GM12878 (cell line): ENCODE results near the gene C5AR2. TPM values are rescaled to one million over a fixed set of nuclear protein-coding genes. Genes with fewer than 3 reads are reported as not detected.

Source experiments
- ATAC-seq: fragments of 200-7000 bp; cut with Tn5 transposase; 3 replicates; pipeline ENCODE4 v1.9.1; 2020; ENCODE audit warnings: mild to moderate bottlenecking, moderate library complexity
- BruUV-seq: library from RNA; stranded (reverse); fragments of 400-500 nt; replicated peaks from 2 replicates; lab custom pipeline; 2021; lab: Mats Ljungman, UMichigan
- CTCF ChIA-PET: fragments of 300-600 bp; sonication (Branson Sonifier 250); formaldehyde crosslinking; extraction: SDS; loops from one replicate; lab custom pipeline; 2021; ENCODE audit warnings: inconsistent platforms; lab: Yijun Ruan, JAX
- POLR2A ChIA-PET: fragments of 350-600 bp; formaldehyde crosslinking; extraction: SDS; loops from one replicate; lab custom pipeline; 2021; ENCODE audit warnings: inconsistent platforms; lab: Charles Lee
- RAD21 ChIA-PET: fragments of 300-600 bp; sonication (Branson Sonifier 250); formaldehyde crosslinking; loops from one replicate; lab custom pipeline; 2023; ENCODE audit warnings: antibody characterized with exemption; ENCODE audit not compliant: unreplicated experiment; lab: Charles Lee
- SMC1A ChIA-PET: fragments of 300-600 bp; sonication (Branson Sonifier 250); formaldehyde crosslinking; loops from one replicate; lab custom pipeline; 2023; ENCODE audit not compliant: unreplicated experiment, uncharacterized antibody; lab: Charles Lee
- DNase-seq: peaks from one replicate; pipeline ENCODE4 v3.0.0-alpha.2; 2011; ENCODE audit warnings: low read depth, low spot score
- FAIRE-seq: peaks from 3 replicates; lab custom pipeline; 2011; peaks lifted over from hg19 to GRCh38; lab: Jason Lieb, UNC
- H2AFZ ChIP-seq: 2 replicates; pipeline ENCODE4 v1.6.0; 2011; ENCODE audit warnings: low read depth, low read length, control low read depth; ENCODE audit not compliant: control insufficient read depth
- H3K27ac ChIP-seq: 2 replicates; pipeline ENCODE4 v1.5.1; 2011; ENCODE audit warnings: control low read depth; ENCODE audit not compliant: control insufficient read depth, insufficient read depth
- H3K27me3 ChIP-seq, 2 experiments: replicated peaks in 1 of 2; 2 replicates each; pipeline versions ENCODE4 v1.6.0 to v1.6.1; 2011; ENCODE audit warnings: low read length in 1 of 2; ENCODE audit not compliant: control insufficient read depth in 2 of 2, insufficient read depth in 2 of 2
- H3K36me3 ChIP-seq, 2 experiments: 2 replicates each; pipeline ENCODE4 v1.5.1; 2011; ENCODE audit warnings: low read length in 1 of 2; ENCODE audit not compliant: control insufficient read depth in 2 of 2, insufficient read depth in 2 of 2
- H3K4me1 ChIP-seq: 2 replicates; pipeline ENCODE4 v1.6.1; 2011; ENCODE audit warnings: mild to moderate bottlenecking, low read length, moderate library complexity, mixed read lengths; ENCODE audit not compliant: control insufficient read depth, insufficient read depth
- H3K4me2 ChIP-seq: 2 replicates; pipeline ENCODE4 v1.6.0; 2011; ENCODE audit warnings: control low read depth; ENCODE audit not compliant: control insufficient read depth, insufficient read depth
- H3K4me3 ChIP-seq: fragments of 200-600 bp; sonication (generic); 2 replicates; pipeline ENCODE4 v1.5.1; 2016
- H3K79me2 ChIP-seq: 2 replicates; pipeline ENCODE4 v1.6.0; 2011; ENCODE audit warnings: low read length; ENCODE audit not compliant: control insufficient read depth, insufficient read depth
- H3K9ac ChIP-seq: 2 replicates; pipeline ENCODE4 v1.8.0; 2011; ENCODE audit warnings: low read length, control low read depth, mixed read lengths; ENCODE audit not compliant: control insufficient read depth, insufficient read depth
- H3K9me3 ChIP-seq: replicated peaks from 3 replicates; pipeline ENCODE4 v1.5.1; 2011; ENCODE audit warnings: mild to moderate bottlenecking, low read length; ENCODE audit not compliant: control insufficient read depth, insufficient read depth
- H4K20me1 ChIP-seq: 2 replicates; pipeline ENCODE4 v1.6.0; 2011; ENCODE audit not compliant: control insufficient read depth, insufficient read depth
- CHD1 ChIP-seq: IDR thresholded peaks from 2 replicates; pipeline ENCODE4 v1.6.1; 2012; ENCODE audit warnings: low read depth, low read length, improper control_type of control experiment
- FOXK2 ChIP-seq: fragments of 450-650 bp; IDR thresholded peaks from 2 replicates; pipeline ENCODE4 v1.6.1; 2017; ENCODE audit warnings: mild to moderate bottlenecking, moderate library complexity
- HDAC6 ChIP-seq: fragments of 200-600 bp; sonication (generic); IDR thresholded peaks from one replicate; pipeline ENCODE4 v1.8.0; 2017; ENCODE audit warnings: antibody characterized with exemption; ENCODE audit not compliant: unreplicated experiment
- MEF2B ChIP-seq: fragments of 450-650 bp; IDR thresholded peaks from 2 replicates; pipeline ENCODE4 v1.6.1; 2018; ENCODE audit warnings: mild to moderate bottlenecking, moderate library complexity; ENCODE audit not compliant: partially characterized antibody, poor library complexity, severe bottlenecking
- MTA3 ChIP-seq: IDR thresholded peaks from 2 replicates; pipeline ENCODE4 v1.6.1; 2012; ENCODE audit warnings: low read length, inconsistent platforms, borderline replicate concordance
- NBN ChIP-seq: fragments of 450-650 bp; IDR thresholded peaks from 2 replicates; pipeline ENCODE4 v1.6.1; 2016
- NR2C1 ChIP-seq: fragments of 450-650 bp; IDR thresholded peaks from 2 replicates; pipeline ENCODE4 v1.6.1; 2017; ENCODE audit warnings: antibody characterized with exemption, mild to moderate bottlenecking, moderate library complexity
- NR2C2 ChIP-seq: IDR thresholded peaks from 2 replicates; pipeline ENCODE4 v1.6.1; 2011; ENCODE audit warnings: borderline replicate concordance, low read depth; ENCODE audit not compliant: control insufficient read depth, insufficient read length
- PAX8 ChIP-seq: fragments of 450-650 bp; IDR thresholded peaks from 2 replicates; pipeline ENCODE4 v1.6.1; 2017; ENCODE audit warnings: mild to moderate bottlenecking, moderate library complexity
- STAT3 ChIP-seq: IDR thresholded peaks from 2 replicates; pipeline ENCODE4 v1.6.1; 2011; ENCODE audit warnings: low read depth, low read length, improper control_type of control experiment
- ZZZ3 ChIP-seq: IDR thresholded peaks from 2 replicates; pipeline ENCODE4 v1.6.1; 2011; ENCODE audit warnings: low read depth; ENCODE audit not compliant: control insufficient read depth, insufficient read length
- WGBS: methylation state at CpG from one replicate; pipeline ENCODE4 v1.1.6; 2016; ENCODE audit warnings: low lambda C conversion rate; ENCODE audit not compliant: insufficient replicate concordance, insufficient coverage; ENCODE audit errors: missing lambda C conversion rate; 5-methylcytosine and 5-hydroxymethylcytosine counted together
- in situ Hi-C: fragments of 300-500 bp; cut with MboI; formaldehyde crosslinking; loops from 9 replicates; pipeline ENCODE4 v1.14.3; 2018; ENCODE audit warnings: mixed read lengths
- intact Hi-C: fragments of 100-400 bp; cut with micrococcal nuclease; formaldehyde crosslinking; loops from one replicate; pipeline ENCODE4 v1.14.2; 2022; ENCODE audit not compliant: unreplicated experiment
- polyA plus RNA-seq, 11 experiments: library from polyadenylated mRNA; depleted of rRNA in 4 of 11; unstranded in 6 of 11; stranded (reverse) in 5 of 11; fragments of >200 nt; fragmentation: Nextera tagmentation in 4 of 11; fragmentation: Illumina TruSeq in 1 of 11; extraction: Ambion mirVana in 4 of 11; extraction: Trizol in 1 of 11; gene quantifications; 1 replicate in 1 of 11; 2 replicates in 10 of 11; pipeline versions ENCODE4 v1.2.1 to v1.2.3, GENCODE V29; 2011 to 2016; ENCODE audit warnings: inconsistent platforms in 2 of 11, missing spikeins in 2 of 11, low read depth in 1 of 11
- total RNA-seq, 4 experiments: library from RNA; depleted of rRNA in 3 of 4; stranded (reverse); fragments of >200 nt in 3 of 4; fragmentation: Illumina TruSeq in 1 of 4; extraction: Trizol in 1 of 4; gene quantifications; 2 replicates each; pipeline versions ENCODE4 v1.2.1 to v1.2.3, GENCODE V29; 2013 to 2021
- TF ChIP-seq, protein P1 (sequence below): fragments of 450-650 bp; IDR thresholded peaks from 2 replicates; pipeline ENCODE4 v1.6.1; 2017; ENCODE audit warnings: borderline replicate concordance
- TF ChIP-seq, protein P2 (sequence below): fragments of 450-650 bp; IDR thresholded peaks from 2 replicates; pipeline ENCODE4 v1.6.1; 2016; ENCODE audit warnings: mild to moderate bottlenecking

The C5AR2 gene
- total and polyA plus RNA-seq, 10 of the 15 experiments (the other 5 are each of a cell fraction or from before 2014, with no cell fraction given): 0.01 TPM; not detected in 9

DNA sequence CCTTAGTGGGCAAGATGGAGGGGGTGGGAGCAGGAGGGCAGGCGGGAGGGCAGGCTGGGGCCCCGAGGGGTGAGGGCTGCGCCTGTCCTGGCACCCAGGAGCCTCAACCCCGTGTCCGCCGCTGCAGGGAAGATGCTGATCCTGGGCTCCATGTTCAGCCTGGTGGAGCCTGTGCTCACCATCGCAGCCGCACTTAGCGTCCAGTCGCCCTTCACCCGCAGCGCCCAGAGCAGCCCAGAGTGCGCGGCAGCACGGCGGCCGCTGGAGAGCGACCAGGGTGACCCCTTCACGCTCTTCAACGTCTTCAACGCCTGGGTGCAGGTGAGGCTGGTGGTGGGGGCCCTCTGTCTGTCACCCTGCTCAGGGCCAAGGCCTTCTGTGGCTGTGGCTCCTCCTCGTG, 40.6 kb downstream of the C5AR2 start:
- RAD21 ChIA-PET: no interaction called here
- no TSS peak for BruUV-seq
- in situ Hi-C loops: no loop called here

More for the DNA sequence above, 40.6 kb downstream of the C5AR2 start:
- TF ChIP-seq MTA3: no peak
- TF ChIP-seq NR2C1: no peak
- TF ChIP-seq STAT3: no peak
- TF ChIP-seq NR2C2: no peak
- TF ChIP-seq, protein P1, sequence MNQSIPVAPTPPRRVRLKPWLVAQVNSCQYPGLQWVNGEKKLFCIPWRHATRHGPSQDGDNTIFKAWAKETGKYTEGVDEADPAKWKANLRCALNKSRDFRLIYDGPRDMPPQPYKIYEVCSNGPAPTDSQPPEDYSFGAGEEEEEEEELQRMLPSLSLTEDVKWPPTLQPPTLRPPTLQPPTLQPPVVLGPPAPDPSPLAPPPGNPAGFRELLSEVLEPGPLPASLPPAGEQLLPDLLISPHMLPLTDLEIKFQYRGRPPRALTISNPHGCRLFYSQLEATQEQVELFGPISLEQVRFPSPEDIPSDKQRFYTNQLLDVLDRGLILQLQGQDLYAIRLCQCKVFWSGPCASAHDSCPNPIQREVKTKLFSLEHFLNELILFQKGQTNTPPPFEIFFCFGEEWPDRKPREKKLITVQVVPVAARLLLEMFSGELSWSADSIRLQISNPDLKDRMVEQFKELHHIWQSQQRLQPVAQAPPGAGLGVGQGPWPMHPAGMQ: no peak
- TF ChIP-seq MEF2B: no peak
- TF ChIP-seq, protein P2, sequence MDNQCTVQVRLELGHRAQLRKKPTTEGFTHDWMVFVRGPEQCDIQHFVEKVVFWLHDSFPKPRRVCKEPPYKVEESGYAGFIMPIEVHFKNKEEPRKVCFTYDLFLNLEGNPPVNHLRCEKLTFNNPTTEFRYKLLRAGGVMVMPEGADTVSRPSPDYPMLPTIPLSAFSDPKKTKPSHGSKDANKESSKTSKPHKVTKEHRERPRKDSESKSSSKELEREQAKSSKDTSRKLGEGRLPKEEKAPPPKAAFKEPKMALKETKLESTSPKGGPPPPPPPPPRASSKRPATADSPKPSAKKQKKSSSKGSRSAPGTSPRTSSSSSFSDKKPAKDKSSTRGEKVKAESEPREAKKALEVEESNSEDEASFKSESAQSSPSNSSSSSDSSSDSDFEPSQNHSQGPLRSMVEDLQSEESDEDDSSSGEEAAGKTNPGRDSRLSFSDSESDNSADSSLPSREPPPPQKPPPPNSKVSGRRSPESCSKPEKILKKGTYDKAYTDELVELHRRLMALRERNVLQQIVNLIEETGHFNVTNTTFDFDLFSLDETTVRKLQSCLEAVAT: no peak
- TF ChIP-seq ZZZ3: no peak
- no peak for TF ChIP-seq HDAC6
- TF ChIP-seq CHD1: no peak
- TF ChIP-seq NBN: no peak
- TF ChIP-seq PAX8: no peak
- no peak for TF ChIP-seq FOXK2
- SMC1A ChIA-PET: no interaction called here
- FAIRE-seq (no peak), DNase-seq (no peak), ATAC-seq (no peak)
- intact Hi-C loops: no loop called here
- WGBS: 97% methylated on average over 20 of the region's 22 CpGs
- Histone ChIP-seq H4K20me1 (no peaks in the 10 kb centered on the region; the same call in 1 of the 2 replicates), H3K36me3 (peaks cover 10 to 39% of the 10 kb centered on the region in 2 experiments; a peak in 3 of 4 replicates), H3K9me3 (no peaks in the 10 kb centered on the region), H3K27me3 (no peaks in the 10 kb centered on the region), H3K4me2 (no peak overlapping the region), H3K4me1 (no peaks in the 10 kb centered on the region), H3K27ac (no peak overlapping the region), H3K79me2 (no peaks in the 10 kb centered on the region), H3K9ac (no peak overlapping the region), H3K4me3 (no peak overlapping the region), H2AFZ (no peak overlapping the region)
- POLR2A ChIA-PET: no interaction called here
- CTCF ChIA-PET: no interaction called here
